AG09319 (cell line): ENCODE data around the gene ETNK1.

Experiments used
- DNase-seq: peaks from one replicate; pipeline ENCODE4 v3.0.0-alpha.2; 2010; ENCODE audit warnings: low read depth; ENCODE audit errors: extremely low read depth
- TF ChIP-seq, protein P1 (sequence below): IDR thresholded peaks from 2 replicates; pipeline ENCODE4 v1.5.1; 2011; ENCODE audit warnings: low read depth, mild to moderate bottlenecking, inconsistent platforms, low read length, moderate library complexity

Gene ETNK1

DNA sequence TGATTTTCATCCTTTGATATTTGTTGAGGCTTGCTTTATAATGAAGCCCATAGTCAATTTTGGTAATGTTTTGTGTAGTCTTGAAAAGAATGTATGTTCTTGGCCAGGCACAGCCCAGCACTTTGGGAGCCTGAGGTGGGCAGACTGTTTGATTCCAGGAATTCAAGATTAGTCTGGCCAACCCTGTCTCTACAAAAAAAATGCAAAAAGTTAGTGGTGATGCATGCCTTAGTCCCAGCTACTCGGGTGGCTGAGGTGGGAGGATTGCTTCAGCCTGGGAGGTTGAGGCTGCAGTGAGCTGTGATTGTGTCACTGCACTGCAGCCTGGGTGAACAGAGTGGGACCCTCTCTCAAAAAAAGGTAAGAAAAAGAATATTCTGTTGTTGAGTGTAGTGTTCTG lies 10.8 kb downstream of the ETNK1 start:
- TF ChIP-seq, protein P1, sequence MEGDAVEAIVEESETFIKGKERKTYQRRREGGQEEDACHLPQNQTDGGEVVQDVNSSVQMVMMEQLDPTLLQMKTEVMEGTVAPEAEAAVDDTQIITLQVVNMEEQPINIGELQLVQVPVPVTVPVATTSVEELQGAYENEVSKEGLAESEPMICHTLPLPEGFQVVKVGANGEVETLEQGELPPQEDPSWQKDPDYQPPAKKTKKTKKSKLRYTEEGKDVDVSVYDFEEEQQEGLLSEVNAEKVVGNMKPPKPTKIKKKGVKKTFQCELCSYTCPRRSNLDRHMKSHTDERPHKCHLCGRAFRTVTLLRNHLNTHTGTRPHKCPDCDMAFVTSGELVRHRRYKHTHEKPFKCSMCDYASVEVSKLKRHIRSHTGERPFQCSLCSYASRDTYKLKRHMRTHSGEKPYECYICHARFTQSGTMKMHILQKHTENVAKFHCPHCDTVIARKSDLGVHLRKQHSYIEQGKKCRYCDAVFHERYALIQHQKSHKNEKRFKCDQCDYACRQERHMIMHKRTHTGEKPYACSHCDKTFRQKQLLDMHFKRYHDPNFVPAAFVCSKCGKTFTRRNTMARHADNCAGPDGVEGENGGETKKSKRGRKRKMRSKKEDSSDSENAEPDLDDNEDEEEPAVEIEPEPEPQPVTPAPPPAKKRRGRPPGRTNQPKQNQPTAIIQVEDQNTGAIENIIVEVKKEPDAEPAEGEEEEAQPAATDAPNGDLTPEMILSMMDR, result no peak
- no peak for DNase-seq

DNA sequence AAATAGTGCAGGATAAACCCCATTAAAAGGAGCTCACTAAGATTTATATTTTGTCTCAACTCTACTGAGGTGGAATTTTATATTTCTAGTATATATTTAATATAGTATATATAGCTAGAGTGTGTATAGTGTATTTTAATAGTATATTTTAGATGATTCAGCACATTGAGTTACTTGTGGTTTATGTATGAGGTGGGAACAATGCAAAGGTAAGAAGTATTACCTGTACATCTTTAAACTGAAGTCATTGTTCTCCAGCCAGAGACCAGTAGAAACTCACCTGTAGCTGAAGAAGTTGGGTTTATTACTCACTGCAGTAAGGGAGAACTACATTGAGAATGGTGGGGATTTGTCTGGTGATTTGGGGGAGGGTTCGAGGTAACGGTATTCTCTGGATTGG lies 15.9 kb downstream of the ETNK1 start:
- TF ChIP-seq, protein P1, result no peak
- DNase-seq, result no peak

DNA sequence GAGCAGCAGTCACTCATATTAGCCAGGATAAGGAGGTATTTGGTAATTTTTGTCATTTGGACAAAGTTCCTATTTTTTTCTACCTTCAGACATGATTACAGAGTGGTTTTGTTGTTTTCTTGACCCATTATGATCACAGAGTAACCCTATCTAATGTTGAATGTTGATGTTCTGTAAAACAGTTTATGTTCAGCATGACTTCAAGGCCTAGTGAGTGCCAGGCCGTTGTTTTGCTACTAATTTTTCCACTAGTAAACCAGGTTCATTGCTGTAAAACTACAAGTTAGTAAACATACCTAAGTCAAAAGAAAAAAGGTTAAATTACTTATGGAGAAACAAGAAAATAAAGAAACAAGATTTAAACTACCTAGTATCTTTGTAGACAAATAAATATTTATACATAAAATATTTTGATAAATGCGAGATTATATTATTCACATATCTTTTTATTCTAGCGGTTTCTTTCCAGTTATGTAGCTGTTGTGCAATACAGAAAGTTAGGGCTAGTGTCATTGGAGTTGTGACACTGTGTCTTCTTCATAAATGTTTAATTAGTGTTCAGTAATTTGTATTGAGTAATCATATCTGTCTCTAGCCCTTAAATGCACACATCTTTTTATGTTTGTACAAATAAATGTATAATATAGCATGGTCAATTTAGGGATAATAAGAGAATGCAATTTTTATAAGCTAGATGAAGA lies 16.5 kb downstream of the ETNK1 start:
- no peak for DNase-seq
- TF ChIP-seq, protein P1, result no peak

DNA sequence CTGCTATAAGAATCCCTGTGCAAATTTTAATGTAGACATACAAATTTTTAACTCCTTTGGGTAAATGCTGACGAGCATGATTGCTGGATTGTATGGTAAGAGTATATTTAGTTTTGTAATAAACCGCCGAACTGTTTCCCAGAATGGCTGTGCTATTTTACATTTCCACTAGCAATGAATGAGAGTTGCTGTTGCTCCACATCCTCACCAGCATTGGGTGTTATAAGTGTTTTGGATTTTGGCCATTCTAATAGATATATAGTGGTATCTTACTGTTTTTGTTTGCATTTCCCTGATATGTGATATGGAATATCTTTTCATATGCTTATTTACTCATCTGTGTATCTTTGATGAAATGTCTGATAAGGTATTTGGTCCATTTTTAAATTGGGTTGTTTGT lies 23.7 kb downstream of the ETNK1 start:
- TF ChIP-seq, protein P1, result no peak
- no peak for DNase-seq

DNA sequence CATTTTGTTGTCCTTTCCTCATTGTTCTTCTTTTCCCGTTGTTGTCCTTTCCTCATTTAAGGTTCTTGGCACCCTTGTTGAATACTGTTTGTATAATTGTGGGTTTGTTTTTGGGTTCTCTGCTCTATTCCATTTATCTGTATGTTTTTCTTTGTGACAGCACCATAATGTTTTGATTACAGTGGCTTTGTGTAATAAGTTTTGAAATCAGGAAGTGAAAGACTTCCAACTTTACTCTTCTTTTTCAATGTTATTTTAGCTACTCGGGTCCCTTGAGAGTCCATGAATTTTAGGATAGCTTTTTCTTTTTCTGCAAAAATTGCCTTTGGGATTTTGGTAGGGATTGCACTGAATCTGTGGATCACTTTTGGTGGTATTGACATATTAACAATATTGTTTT lies 28.1 kb downstream of the ETNK1 start:
- TF ChIP-seq, protein P1, result no peak
- DNase-seq, result peak; percentile 25

DNA sequence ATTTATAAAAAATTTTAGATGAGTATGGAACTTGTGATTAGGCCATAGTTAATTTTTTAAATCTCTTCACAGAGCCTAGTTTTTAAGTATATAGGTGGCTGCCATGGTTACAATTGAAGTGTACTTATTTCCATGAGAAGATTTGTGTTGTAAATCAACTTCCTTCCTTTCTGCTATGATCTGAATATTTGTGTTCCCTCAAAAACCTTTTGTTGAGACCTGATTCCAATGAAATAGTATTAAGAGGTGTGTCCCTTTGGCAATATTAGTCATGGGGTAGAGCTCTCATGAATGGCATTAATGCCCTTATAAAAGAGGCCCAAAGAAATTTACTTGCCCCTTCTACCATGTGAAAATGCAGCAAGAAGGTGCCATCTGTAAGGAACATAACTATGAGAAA lies 28.8 kb downstream of the ETNK1 start:
- DNase-seq, result no peak
- TF ChIP-seq, protein P1, result no peak

DNA sequence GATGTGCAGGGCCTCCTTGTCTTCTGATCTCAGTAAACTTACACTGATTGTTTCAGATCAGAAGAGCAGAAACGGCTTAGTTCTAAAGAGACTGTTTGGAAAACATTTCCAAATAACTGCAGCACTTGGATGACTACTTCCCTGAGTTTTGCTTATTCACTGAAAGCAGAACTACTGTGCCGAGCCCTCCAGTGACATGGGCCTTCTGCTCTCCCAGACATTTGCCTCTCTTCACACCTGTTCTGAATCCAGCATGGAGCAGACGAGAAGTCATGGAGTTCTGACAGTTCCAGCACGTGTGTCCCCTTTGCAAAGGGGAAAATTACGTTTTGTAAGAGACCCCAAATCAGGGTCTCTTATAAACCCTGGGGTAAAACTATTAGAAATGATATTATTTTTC lies 31.4 kb downstream of the ETNK1 start:
- no peak for DNase-seq
- TF ChIP-seq, protein P1, result no peak
